ENCODE data around the gene NUDCD2.

DNA sequence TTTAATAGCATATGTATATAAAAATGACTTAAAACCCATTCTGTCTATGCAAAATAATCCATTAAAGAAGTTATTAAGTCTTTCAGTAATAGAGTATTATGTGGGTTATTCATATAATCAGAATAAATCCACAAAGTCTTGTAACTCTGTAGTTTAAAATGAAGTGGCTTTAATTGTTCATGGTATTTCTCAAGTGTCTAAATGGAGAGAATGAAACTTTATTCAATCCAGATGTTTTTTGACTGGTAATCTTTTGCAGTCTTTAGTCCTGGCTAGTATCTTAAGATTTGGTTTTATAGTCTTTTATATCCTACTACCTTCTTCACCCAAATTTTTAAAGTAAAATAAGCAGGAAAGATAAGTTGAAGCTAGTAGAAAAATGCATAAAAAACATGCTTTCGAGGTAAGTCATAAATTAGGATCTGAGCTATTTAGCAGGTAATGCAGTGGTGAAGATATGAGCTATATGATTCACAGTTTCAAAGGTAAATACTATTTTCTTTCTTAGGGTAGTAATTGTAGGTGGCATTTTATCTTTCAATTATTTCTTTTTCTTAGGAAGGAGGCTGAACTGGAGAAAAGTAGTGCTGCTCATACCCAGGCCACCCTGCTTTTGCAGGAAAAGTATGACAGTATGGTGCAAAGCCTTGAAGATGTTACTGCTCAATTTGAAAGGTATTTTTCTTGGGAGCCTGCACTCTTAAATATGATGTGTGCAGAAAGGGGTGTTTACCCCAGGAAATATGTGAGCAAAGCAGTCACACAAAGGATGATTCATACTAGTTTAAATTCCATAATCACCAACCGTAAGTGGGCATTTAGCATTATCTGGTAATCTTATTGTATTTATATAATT lies 18.5 kb upstream of the NUDCD2 start:
- TF ChIP-seq, protein P1, sequence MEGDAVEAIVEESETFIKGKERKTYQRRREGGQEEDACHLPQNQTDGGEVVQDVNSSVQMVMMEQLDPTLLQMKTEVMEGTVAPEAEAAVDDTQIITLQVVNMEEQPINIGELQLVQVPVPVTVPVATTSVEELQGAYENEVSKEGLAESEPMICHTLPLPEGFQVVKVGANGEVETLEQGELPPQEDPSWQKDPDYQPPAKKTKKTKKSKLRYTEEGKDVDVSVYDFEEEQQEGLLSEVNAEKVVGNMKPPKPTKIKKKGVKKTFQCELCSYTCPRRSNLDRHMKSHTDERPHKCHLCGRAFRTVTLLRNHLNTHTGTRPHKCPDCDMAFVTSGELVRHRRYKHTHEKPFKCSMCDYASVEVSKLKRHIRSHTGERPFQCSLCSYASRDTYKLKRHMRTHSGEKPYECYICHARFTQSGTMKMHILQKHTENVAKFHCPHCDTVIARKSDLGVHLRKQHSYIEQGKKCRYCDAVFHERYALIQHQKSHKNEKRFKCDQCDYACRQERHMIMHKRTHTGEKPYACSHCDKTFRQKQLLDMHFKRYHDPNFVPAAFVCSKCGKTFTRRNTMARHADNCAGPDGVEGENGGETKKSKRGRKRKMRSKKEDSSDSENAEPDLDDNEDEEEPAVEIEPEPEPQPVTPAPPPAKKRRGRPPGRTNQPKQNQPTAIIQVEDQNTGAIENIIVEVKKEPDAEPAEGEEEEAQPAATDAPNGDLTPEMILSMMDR (IDR thresholded peaks at IDR 0.05; ENCODE audit: low read length): no peak
- TF ChIP-seq EZH2 (IDR thresholded peaks at IDR 0.05; ENCODE audit: borderline replicate concordance, low read length): no peak
